Measurements from ENCODE around the gene PPP1R13B. TPM values are rescaled to one million over a fixed set of nuclear protein-coding genes. Genes with fewer than 3 reads are reported as not detected.

The PPP1R13B gene
- total and polyA plus RNA-seq, 8 donors: 20.9 to 33.9 (median 26.9) TPM

- no peaks in the 10 kb centered on the region for H3K36me3 ChIP-seq
- H3K4me1 ChIP-seq: peaks cover 4 to 8% (median 6%) of the 10 kb centered on the region in 3 donors
- DNase-seq (no peak), FAIRE-seq (no peak), ATAC-seq (no peak)
- TF ChIP-seq, protein P1, sequence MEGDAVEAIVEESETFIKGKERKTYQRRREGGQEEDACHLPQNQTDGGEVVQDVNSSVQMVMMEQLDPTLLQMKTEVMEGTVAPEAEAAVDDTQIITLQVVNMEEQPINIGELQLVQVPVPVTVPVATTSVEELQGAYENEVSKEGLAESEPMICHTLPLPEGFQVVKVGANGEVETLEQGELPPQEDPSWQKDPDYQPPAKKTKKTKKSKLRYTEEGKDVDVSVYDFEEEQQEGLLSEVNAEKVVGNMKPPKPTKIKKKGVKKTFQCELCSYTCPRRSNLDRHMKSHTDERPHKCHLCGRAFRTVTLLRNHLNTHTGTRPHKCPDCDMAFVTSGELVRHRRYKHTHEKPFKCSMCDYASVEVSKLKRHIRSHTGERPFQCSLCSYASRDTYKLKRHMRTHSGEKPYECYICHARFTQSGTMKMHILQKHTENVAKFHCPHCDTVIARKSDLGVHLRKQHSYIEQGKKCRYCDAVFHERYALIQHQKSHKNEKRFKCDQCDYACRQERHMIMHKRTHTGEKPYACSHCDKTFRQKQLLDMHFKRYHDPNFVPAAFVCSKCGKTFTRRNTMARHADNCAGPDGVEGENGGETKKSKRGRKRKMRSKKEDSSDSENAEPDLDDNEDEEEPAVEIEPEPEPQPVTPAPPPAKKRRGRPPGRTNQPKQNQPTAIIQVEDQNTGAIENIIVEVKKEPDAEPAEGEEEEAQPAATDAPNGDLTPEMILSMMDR (IDR thresholded peaks at IDR 0.05): no peak
- H3K27me3 ChIP-seq: no peaks in the 10 kb centered on the region
- no peak overlapping the region for H3K27ac ChIP-seq
- no peaks in the 10 kb centered on the region for H3K9me3 ChIP-seq
- intact Hi-C loops (cut with DNase I): no loop called here
- 74 to 76% methylated on average over 17 of the region's 17 CpGs for WGBS, 2 donors
- peak overlapping the region in 2 of 4 donors; percentile 90 to 92 for H3K4me3 ChIP-seq
These were observed 130.4 kb downstream of the PPP1R13B start for GRCh38 chr14:103716899-103717411.

GRCh38 chr14:103716091-103716801, 131.1 kb downstream of the PPP1R13B start:
- intact Hi-C loops (cut with DNase I): no loop called here
- TF ChIP-seq, protein P1 (IDR thresholded peaks at IDR 0.05): no peak
- ATAC-seq: peak in 2 of 4 donors; percentile 2 to 5
- no peaks in the 10 kb centered on the region for H3K9me3 ChIP-seq
- 2 to 3% methylated on average over 45 to 72 of the region's 72 CpGs for WGBS, 2 donors
- peak overlapping the region in 3 of 4 donors; percentile 44 to 54 (median 44) for H3K27ac ChIP-seq
- peaks cover 4 to 8% (median 6%) of the 10 kb centered on the region in 3 donors for H3K4me1 ChIP-seq
- no peaks in the 10 kb centered on the region for H3K27me3 ChIP-seq
- peak in 5 of 6 donors; percentile 45 to 87 (median 71) for DNase-seq
- no peak for FAIRE-seq
- H3K36me3 ChIP-seq: no peaks in the 10 kb centered on the region
- peak overlapping the region; percentile 77 to 92 (median 84) for H3K4me3 ChIP-seq

DNA sequence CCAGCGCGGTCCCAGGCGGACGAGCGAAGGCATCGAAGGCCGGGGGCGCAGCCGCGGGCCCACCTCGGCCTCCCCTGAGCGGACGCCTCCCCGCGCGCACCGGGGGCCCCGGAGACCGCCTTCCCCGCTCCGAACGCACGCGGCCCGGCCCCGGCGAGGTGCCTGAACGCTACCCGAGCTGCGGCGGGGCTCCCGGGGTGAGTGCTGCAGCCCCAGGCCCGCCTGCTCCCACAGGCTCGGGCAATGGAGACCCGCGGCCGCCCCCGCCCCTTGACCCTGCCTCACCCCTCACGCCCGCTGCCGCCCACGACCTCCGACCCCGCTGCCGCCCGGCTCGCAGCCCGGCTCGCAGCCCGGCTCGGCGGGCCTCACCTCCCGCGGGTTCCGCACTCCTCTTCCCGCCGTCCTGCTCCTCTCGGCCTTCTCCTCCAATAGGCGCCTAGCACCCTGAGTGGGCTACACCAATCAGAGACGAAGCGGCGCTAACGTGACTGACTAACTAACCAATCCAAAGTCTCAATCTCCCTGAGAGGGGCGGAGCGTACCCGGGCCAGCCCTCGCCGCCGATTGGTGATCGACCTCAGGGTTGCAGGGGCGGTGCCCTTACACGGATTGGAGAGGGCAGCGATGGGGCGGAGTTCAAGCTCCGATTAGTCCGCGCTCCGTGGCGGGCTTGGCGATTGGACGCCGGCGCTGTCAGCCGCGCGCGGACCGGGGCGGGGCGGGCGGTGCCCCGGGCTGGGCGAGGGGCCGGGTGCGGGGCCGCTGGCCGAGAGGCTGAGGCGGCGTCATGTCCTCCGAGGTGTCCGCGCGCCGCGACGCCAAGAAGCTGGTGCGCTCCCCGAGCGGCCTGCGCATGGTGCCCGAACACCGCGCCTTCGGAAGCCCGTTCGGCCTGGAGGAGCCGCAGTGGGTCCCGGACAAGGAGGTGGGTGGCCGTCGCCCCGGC, 132.0 kb downstream of the PPP1R13B start, which contains the start of the genes XRCC3 and ZFYVE21:
Gene XRCC3, minus strand, starts transcription at position 400 of the 949 bp plus-strand sequence. CDS start 4,364 bp downstream, outside the sequence.
Gene ZFYVE21, plus strand, starts transcription at position 759 of the 949 bp plus-strand sequence. Its CDS starts 32 bp downstream, at position 791.
- peaks cover 4 to 8% (median 6%) of the 10 kb centered on the region in 3 donors for H3K4me1 ChIP-seq
- peak within 1 kb of the TSS; percentile 77 to 92 (median 84) for H3K4me3 ChIP-seq
- FAIRE-seq: peak; percentile 95
- no peaks in the 10 kb centered on the region for H3K27me3 ChIP-seq
- peak; percentile 92 to 97 (median 94) for ATAC-seq
- TF ChIP-seq, protein P1 (IDR thresholded peaks at IDR 0.05): no peak
- H3K36me3 ChIP-seq: no peaks in the 10 kb centered on the region
- peak; percentile 99 to 100 (median 99) for DNase-seq
- no peaks in the 10 kb centered on the region for H3K9me3 ChIP-seq
- peak within 1 kb of the TSS in 3 of 4 donors; percentile 44 to 54 (median 44) for H3K27ac ChIP-seq
- WGBS, 2 donors: 1% methylated on average over 93 to 121 of the region's 121 CpGs
- intact Hi-C loops (cut with DNase I): no loop called here

- no peak for FAIRE-seq
- Histone ChIP-seq H3K4me1 (peaks cover 4 to 8% (median 6%) of the 10 kb centered on the region in 3 donors), H3K36me3 (no peaks in the 10 kb centered on the region), H3K27me3 (no peaks in the 10 kb centered on the region), H3K9me3 (no peaks in the 10 kb centered on the region), H3K4me3 (peak overlapping the region in 2 of 4 donors; percentile 90 to 92), H3K27ac (no peak overlapping the region)
- ATAC-seq: no peak
- TF ChIP-seq, protein P1 (IDR thresholded peaks at IDR 0.05): no peak
- 61 to 64% methylated on average over 16 of the region's 16 CpGs for WGBS, 2 donors
- intact Hi-C loops (cut with DNase I): no loop called here
- DNase-seq: peak in 1 of 6 donors; percentile 47
These were observed 133.2 kb downstream of the PPP1R13B start for GRCh38 chr14:103714063-103714724.
